GM12891 (cell line): ENCODE data around the gene NRP1.

Experiments
- POLR2A ChIP-seq: IDR thresholded peaks from 2 replicates; pipeline ENCODE4 v1.6.1; 2011; ENCODE audit warnings: low read depth, low read length, control low read depth
- TAF1 ChIP-seq: IDR thresholded peaks from 2 replicates; pipeline ENCODE4 v1.6.1; 2011; ENCODE audit warnings: low read depth, low read length, control low read depth

- TF ChIP-seq POLR2A (no peak), TAF1 (no peak)
Measured at GRCh38 chr10:33278198-33278597, 56.3 kb downstream of the NRP1 start.
